ENCODE data around the gene SIRPA.

SIRPA gene

DNA sequence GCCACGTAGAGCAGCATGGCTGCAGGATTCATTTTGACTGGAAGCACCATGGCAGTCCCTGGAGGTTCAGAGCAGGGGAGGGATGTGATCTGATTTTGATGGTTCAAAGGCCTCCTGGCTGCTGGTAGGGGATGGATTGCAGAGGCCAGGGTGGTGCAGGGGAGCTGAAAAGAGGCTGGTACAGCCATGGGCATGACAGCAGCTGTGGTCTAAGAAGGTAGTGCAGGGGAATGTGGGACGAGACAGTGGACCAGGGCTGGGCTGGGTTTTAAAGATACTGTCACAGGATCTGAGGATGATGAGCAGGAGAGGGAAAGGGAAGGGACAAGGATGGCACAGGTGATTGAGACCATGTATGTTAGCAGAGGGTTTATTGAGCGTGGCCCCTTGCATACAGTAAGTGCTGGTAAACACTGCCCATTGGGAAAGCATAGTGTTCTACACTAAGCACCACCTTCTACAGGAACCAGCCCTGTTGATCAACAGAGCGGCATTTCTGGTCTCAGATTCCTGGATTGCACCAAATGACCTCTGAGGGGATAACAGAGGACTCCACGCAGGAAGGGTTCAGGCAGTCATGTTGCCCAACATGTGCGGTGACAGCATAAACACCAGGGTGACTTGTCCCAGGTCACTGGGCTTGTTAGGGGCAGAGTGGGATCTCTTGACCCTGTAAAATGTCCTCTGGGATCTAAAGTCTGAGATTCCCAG lies 14.5 kb upstream of the SIRPA start:
- TF ChIP-seq RAD21 (IDR thresholded peaks at IDR 0.05; ENCODE audit: low read depth): no peak
- TF ChIP-seq YY1 (IDR thresholded peaks at IDR 0.05; ENCODE audit: low read depth): no peak
- no peak for TF ChIP-seq EP300 (IDR thresholded peaks at IDR 0.05; ENCODE audit: borderline replicate concordance)
- TF ChIP-seq TCF12 (IDR thresholded peaks at IDR 0.05; ENCODE audit: low read depth): no peak

DNA sequence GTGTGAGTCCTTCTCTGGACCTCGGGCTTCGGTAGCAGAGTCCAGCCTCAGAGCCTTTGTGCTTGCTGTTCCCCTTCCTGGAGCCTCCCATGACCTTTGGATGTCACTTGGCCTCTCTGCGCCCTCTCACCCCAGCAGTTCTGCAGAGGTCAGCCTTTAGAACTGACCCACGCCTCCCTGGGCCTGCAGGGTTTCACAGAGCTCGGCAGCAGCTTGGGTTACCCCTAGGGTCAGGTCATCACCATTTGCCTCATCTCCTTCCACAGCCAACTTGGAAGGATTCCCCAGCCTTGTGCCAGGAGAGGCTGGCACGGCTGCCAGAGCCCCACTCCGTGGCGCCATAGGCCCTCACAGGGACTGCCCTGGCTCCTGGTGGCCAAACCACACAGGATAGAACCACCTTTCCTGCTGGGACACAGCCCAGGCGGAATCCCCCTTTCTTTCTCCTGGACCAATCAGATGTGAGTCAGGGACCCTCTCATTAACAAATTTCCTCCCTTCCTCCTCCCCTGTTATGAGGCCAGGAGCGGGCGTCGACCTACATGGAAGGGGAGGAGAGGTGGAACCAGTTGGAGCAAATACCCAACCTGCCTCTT lies 13.9 kb upstream of the SIRPA start:
- TF ChIP-seq CEBPB (IDR thresholded peaks at IDR 0.05) (no peak), EP300 (IDR thresholded peaks at IDR 0.05; ENCODE audit: borderline replicate concordance) (no peak), CREB1 (IDR thresholded peaks at IDR 0.05; ENCODE audit: low read depth) (no peak), RAD21 (IDR thresholded peaks at IDR 0.05; ENCODE audit: low read depth) (no peak), FOXM1 (IDR thresholded peaks at IDR 0.05; ENCODE audit: borderline replicate concordance, low read depth) (no peak), TAF1 (IDR thresholded peaks at IDR 0.05; ENCODE audit: low read depth) (no peak), TEAD4 (IDR thresholded peaks at IDR 0.05) (no peak)
- TF ChIP-seq, protein P1, sequence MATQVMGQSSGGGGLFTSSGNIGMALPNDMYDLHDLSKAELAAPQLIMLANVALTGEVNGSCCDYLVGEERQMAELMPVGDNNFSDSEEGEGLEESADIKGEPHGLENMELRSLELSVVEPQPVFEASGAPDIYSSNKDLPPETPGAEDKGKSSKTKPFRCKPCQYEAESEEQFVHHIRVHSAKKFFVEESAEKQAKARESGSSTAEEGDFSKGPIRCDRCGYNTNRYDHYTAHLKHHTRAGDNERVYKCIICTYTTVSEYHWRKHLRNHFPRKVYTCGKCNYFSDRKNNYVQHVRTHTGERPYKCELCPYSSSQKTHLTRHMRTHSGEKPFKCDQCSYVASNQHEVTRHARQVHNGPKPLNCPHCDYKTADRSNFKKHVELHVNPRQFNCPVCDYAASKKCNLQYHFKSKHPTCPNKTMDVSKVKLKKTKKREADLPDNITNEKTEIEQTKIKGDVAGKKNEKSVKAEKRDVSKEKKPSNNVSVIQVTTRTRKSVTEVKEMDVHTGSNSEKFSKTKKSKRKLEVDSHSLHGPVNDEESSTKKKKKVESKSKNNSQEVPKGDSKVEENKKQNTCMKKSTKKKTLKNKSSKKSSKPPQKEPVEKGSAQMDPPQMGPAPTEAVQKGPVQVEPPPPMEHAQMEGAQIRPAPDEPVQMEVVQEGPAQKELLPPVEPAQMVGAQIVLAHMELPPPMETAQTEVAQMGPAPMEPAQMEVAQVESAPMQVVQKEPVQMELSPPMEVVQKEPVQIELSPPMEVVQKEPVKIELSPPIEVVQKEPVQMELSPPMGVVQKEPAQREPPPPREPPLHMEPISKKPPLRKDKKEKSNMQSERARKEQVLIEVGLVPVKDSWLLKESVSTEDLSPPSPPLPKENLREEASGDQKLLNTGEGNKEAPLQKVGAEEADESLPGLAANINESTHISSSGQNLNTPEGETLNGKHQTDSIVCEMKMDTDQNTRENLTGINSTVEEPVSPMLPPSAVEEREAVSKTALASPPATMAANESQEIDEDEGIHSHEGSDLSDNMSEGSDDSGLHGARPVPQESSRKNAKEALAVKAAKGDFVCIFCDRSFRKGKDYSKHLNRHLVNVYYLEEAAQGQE (IDR thresholded peaks at IDR 0.05; ENCODE audit: low read depth): no peak
- TF ChIP-seq, protein P2, sequence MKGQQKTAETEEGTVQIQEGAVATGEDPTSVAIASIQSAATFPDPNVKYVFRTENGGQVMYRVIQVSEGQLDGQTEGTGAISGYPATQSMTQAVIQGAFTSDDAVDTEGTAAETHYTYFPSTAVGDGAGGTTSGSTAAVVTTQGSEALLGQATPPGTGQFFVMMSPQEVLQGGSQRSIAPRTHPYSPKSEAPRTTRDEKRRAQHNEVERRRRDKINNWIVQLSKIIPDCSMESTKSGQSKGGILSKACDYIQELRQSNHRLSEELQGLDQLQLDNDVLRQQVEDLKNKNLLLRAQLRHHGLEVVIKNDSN (IDR thresholded peaks at IDR 0.05): no peak
- TF ChIP-seq, protein P3, sequence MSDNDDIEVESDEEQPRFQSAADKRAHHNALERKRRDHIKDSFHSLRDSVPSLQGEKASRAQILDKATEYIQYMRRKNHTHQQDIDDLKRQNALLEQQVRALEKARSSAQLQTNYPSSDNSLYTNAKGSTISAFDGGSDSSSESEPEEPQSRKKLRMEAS (IDR thresholded peaks at IDR 0.05): no peak

DNA sequence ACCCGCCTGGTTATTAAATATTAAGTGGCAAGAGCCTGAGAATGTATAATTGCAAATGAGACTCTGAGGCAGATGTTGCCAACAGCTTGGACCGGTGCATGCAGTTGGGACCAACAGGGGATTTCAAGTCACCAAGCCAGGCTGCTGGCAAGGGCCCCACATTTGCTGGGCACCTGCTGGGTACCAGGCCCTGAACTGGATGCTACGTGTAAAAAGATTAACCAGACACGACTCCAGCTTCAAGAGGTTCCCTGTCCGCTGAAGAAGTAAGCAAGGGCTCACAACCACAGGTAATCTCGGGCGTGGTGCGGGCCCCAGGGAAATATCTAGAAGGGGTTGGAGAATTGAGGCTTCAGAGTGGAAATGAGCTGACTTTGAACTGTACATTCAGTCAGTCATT lies 13.2 kb upstream of the SIRPA start:
- TF ChIP-seq TCF12 (IDR thresholded peaks at IDR 0.05; ENCODE audit: low read depth) (no peak), EP300 (IDR thresholded peaks at IDR 0.05; ENCODE audit: borderline replicate concordance) (no peak), EGR1 (IDR thresholded peaks at IDR 0.05) (no peak), NFIC (IDR thresholded peaks at IDR 0.05) (no peak), ZBTB7A (IDR thresholded peaks at IDR 0.05; ENCODE audit: low read depth) (no peak), TAF1 (IDR thresholded peaks at IDR 0.05; ENCODE audit: low read depth) (no peak), YY1 (IDR thresholded peaks at IDR 0.05; ENCODE audit: low read depth) (no peak)
- TF ChIP-seq, protein P3 (IDR thresholded peaks at IDR 0.05): no peak

DNA sequence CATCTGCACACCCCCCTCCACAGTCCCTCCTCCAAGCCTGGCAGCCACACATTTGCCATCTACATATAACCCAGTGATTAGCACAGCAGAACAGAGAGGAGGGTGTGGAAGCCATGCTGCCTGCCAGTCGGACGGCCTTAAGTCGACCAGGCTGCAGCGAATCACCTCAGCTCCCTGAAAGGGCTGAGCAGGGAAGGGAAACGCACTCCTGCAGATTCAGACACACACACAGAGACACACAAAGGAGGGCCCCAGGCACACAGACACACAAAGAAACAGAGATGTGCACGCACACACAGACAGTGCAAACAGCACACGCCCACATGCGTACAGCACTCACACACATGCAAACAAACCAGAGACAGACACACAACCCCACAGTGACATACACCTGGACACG lies 11.2 kb upstream of the SIRPA start:
- TF ChIP-seq FOXM1 (IDR thresholded peaks at IDR 0.05; ENCODE audit: borderline replicate concordance, low read depth): no peak
- TF ChIP-seq TEAD4 (IDR thresholded peaks at IDR 0.05): no peak
- no peak for TF ChIP-seq TCF12 (IDR thresholded peaks at IDR 0.05; ENCODE audit: low read depth)
- TF ChIP-seq, protein P3 (IDR thresholded peaks at IDR 0.05): no peak
- no peak for TF ChIP-seq TAF1 (IDR thresholded peaks at IDR 0.05; ENCODE audit: low read depth)
- TF ChIP-seq CREB1 (IDR thresholded peaks at IDR 0.05; ENCODE audit: low read depth): no peak
- no peak for TF ChIP-seq CEBPB (IDR thresholded peaks at IDR 0.05)
- no peak for TF ChIP-seq ZBTB7A (IDR thresholded peaks at IDR 0.05; ENCODE audit: low read depth)
- TF ChIP-seq, protein P1 (IDR thresholded peaks at IDR 0.05; ENCODE audit: low read depth): no peak
- TF ChIP-seq RAD21 (IDR thresholded peaks at IDR 0.05; ENCODE audit: low read depth): no peak
- no peak for TF ChIP-seq NFIC (IDR thresholded peaks at IDR 0.05)
- TF ChIP-seq, protein P2 (IDR thresholded peaks at IDR 0.05): no peak
- TF ChIP-seq EGR1 (IDR thresholded peaks at IDR 0.05): no peak
- TF ChIP-seq YY1 (IDR thresholded peaks at IDR 0.05; ENCODE audit: low read depth): no peak
- TF ChIP-seq EP300 (IDR thresholded peaks at IDR 0.05; ENCODE audit: borderline replicate concordance): no peak

DNA sequence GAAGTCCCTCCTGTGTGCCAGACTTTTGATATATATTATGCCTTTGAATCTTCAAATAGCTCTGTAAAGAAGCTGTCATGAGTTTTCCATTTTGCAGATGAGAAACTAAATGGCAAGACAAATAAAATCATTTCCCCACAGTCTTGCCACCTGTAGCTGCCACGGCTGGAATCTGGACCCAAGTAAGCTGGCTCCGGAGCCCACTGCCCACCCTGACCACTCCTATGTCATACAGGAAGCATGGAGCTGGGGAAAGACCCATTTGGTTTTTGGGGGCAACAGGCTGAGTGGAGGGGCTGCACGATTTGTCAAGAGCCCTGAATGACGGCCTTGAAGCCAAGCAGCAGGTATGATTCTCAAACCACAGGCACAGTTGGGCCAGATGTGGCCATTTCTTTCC lies 10.0 kb upstream of the SIRPA start:
- TF ChIP-seq EGR1 (IDR thresholded peaks at IDR 0.05) (no peak), FOXM1 (IDR thresholded peaks at IDR 0.05; ENCODE audit: borderline replicate concordance, low read depth) (no peak), EP300 (IDR thresholded peaks at IDR 0.05; ENCODE audit: borderline replicate concordance) (no peak), CEBPB (IDR thresholded peaks at IDR 0.05) (no peak), RAD21 (IDR thresholded peaks at IDR 0.05; ENCODE audit: low read depth) (no peak), ZBTB7A (IDR thresholded peaks at IDR 0.05; ENCODE audit: low read depth) (no peak), TAF1 (IDR thresholded peaks at IDR 0.05; ENCODE audit: low read depth) (no peak), NFIC (IDR thresholded peaks at IDR 0.05) (no peak), TEAD4 (IDR thresholded peaks at IDR 0.05) (no peak), TCF12 (IDR thresholded peaks at IDR 0.05; ENCODE audit: low read depth) (no peak)
- TF ChIP-seq, protein P1 (IDR thresholded peaks at IDR 0.05; ENCODE audit: low read depth): no peak
- TF ChIP-seq, protein P3 (IDR thresholded peaks at IDR 0.05): no peak
